Peyer's patch (tissue), 4 donors: Measurements from ENCODE around the gene PDPK1. TPM values are rescaled to one million over a fixed set of nuclear protein-coding genes. Genes with fewer than 3 reads are reported as not detected.
"Not testable (repeated sequence)": the region's sequence is repeated elsewhere in the genome, so short reads cannot be mapped to it uniquely, and the experiment has no call there.

Experiments used
- DNase-seq, 3 donors: peaks; one replicate each; pipeline ENCODE4 v3.0.0-alpha.2; 2017 to 2019
- H3K27ac ChIP-seq, 4 donors: fragments of 200-600 bp; sonication (generic); one replicate each; pipeline ENCODE4 v1.5.1; 2016 to 2019
- H3K27me3 ChIP-seq, 2 donors: fragments of 200-600 bp; sonication (generic); one replicate each; pipeline ENCODE4 v1.5.1; 2019
- H3K36me3 ChIP-seq, 3 donors: fragments of 200-600 bp; sonication (generic); one replicate each; pipeline ENCODE4 v1.5.1; 2016 to 2019
- H3K4me1 ChIP-seq, 4 donors: fragments of 200-600 bp; sonication (generic); one replicate each; pipeline ENCODE4 v1.5.1; 2016 to 2019
- H3K4me3 ChIP-seq, 4 donors: fragments of 200-600 bp; sonication (generic); 1 replicate in 3 of 4; 2 replicates in 1 of 4; pipeline ENCODE4 v1.5.1; 2016 to 2019; ENCODE audit warnings: mild to moderate bottlenecking in 1 of 4
- H3K9me3 ChIP-seq, 4 donors: fragments of 200-600 bp; sonication (generic); one replicate each; pipeline ENCODE4 v1.5.1; 2016 to 2019; ENCODE audit warnings: mild to moderate bottlenecking in 1 of 4
- CTCF ChIP-seq, 6 experiments: fragments of 450-650 bp in 4 of 6; fragments of 200-600 bp in 2 of 6; sonication (generic) in 1 of 6; IDR thresholded peaks; one replicate each; pipeline ENCODE4 v1.5.1; 2017 to 2019; ENCODE audit warnings: antibody characterized with exemption in 6 of 6, mild to moderate bottlenecking in 3 of 6, moderate library complexity in 1 of 6
- POLR2A ChIP-seq, 2 donors: fragments of 450-650 bp; IDR thresholded peaks; one replicate each; pipeline ENCODE4 v1.5.1; 2017; ENCODE audit warnings: antibody characterized with exemption in 2 of 2, mild to moderate bottlenecking in 2 of 2, moderate library complexity in 2 of 2
- total RNA-seq, 4 donors: library from RNA; depleted of rRNA; stranded (reverse); fragments of >200 nt; gene quantifications; one replicate each; pipeline ENCODE4 v1.1.0, GENCODE V29; 2016

The PDPK1 gene
- total RNA-seq, 4 donors from 2014 or later = 38.8 to 128 (median 85.1) TPM

- peak in 2 of 3 donors; percentile 77 to 91 for DNase-seq
Measured at GRCh38 chr16:2560798-2561133, 22.9 kb downstream of the PDPK1 start.

GRCh38 chr16:2567506-2567905 is 29.7 kb downstream of the PDPK1 start:
- H3K36me3 ChIP-seq, H3K4me1 ChIP-seq, H3K9me3 ChIP-seq, H3K27me3 ChIP-seq, H3K27ac ChIP-seq, DNase-seq, H3K4me3 ChIP-seq: not testable (repeated sequence)

More at GRCh38 chr16:2560798-2561133, 22.9 kb downstream of the PDPK1 start:
- not testable (repeated sequence) for H3K4me1 ChIP-seq, H3K27ac ChIP-seq, H3K9me3 ChIP-seq, H3K4me3 ChIP-seq, H3K27me3 ChIP-seq, H3K36me3 ChIP-seq
- peak in 2 of 6 experiments; percentile 19 to 46 for TF ChIP-seq CTCF (IDR thresholded peaks at IDR 0.05)

GRCh38 chr16:2568573-2568972 is 30.8 kb downstream of the PDPK1 start:
- DNase-seq, H3K9me3 ChIP-seq, H3K4me3 ChIP-seq: not testable (repeated sequence)

GRCh38 chr16:2572704-2573103 is 34.9 kb downstream of the PDPK1 start:
- not testable (repeated sequence) for H3K36me3 ChIP-seq, H3K4me1 ChIP-seq, H3K27ac ChIP-seq, H3K27me3 ChIP-seq, H3K9me3 ChIP-seq, DNase-seq, H3K4me3 ChIP-seq

More at GRCh38 chr16:2568573-2568972, 30.8 kb downstream of the PDPK1 start:
- not testable (repeated sequence) for H3K27me3 ChIP-seq, H3K27ac ChIP-seq, H3K36me3 ChIP-seq, H3K4me1 ChIP-seq

GRCh38 chr16:2575839-2576238 is 38.0 kb downstream of the PDPK1 start:
- H3K36me3 ChIP-seq, H3K9me3 ChIP-seq, H3K27me3 ChIP-seq, H3K4me1 ChIP-seq, DNase-seq, H3K4me3 ChIP-seq, H3K27ac ChIP-seq: not testable (repeated sequence)

- H3K27ac ChIP-seq, H3K4me1 ChIP-seq, H3K36me3 ChIP-seq, DNase-seq, H3K9me3 ChIP-seq, H3K4me3 ChIP-seq, H3K27me3 ChIP-seq: not testable (repeated sequence)
Measured at GRCh38 chr16:2577044-2577443, 39.2 kb downstream of the PDPK1 start.

GRCh38 chr16:2578905-2579304 is 41.1 kb downstream of the PDPK1 start:
- not testable (repeated sequence) for H3K4me3 ChIP-seq, H3K27ac ChIP-seq, H3K36me3 ChIP-seq, H3K4me1 ChIP-seq, H3K9me3 ChIP-seq, H3K27me3 ChIP-seq, DNase-seq

GRCh38 chr16:2580143-2580542 is 42.3 kb downstream of the PDPK1 start:
- not testable (repeated sequence) for H3K4me1 ChIP-seq, H3K9me3 ChIP-seq, H3K36me3 ChIP-seq, H3K4me3 ChIP-seq, DNase-seq, H3K27me3 ChIP-seq, H3K27ac ChIP-seq

GRCh38 chr16:2580818-2581217 is 43.0 kb downstream of the PDPK1 start:
- DNase-seq, H3K4me1 ChIP-seq, H3K27ac ChIP-seq, H3K9me3 ChIP-seq, H3K27me3 ChIP-seq, H3K4me3 ChIP-seq: not testable (repeated sequence)
- H3K36me3 ChIP-seq = peaks cover 0 to 12% (median 0%) of the 10 kb centered on the region in 3 donors

- H3K27me3 ChIP-seq = no peaks in the 10 kb centered on the region
- no peak overlapping the region for H3K4me3 ChIP-seq
- TF ChIP-seq POLR2A (IDR thresholded peaks at IDR 0.05) (no peak), CTCF (IDR thresholded peaks at IDR 0.05) (no peak)
- H3K27ac ChIP-seq = no peak overlapping the region
- peaks cover 0 to 10% (median 0%) of the 10 kb centered on the region in 4 donors for H3K4me1 ChIP-seq
- no peaks in the 10 kb centered on the region for H3K9me3 ChIP-seq
- peak in 1 of 3 donors; percentile 47 for DNase-seq
- peaks cover 0 to 54% (median 0%) of the 10 kb centered on the region in 3 donors for H3K36me3 ChIP-seq
Measured at GRCh38 chr16:2584729-2585650, 47.2 kb downstream of the PDPK1 start.
